OCI-LY3 (cell line): Measurements from ENCODE around the gene FTSJ1.

Source experiments
- CTCF ChIP-seq: fragments of 200-600, 300-600 bp; sonication (generic); IDR thresholded peaks from 2 replicates; pipeline ENCODE4 v1.5.1; 2014; ENCODE audit warnings: antibody characterized with exemption, low read length, low read depth
- EZH2phosphoT487 ChIP-seq: fragments of 200-600 bp; shearing (Covaris generic); IDR thresholded peaks from 2 replicates; pipeline ENCODE4 v1.6.1; 2018; ENCODE audit warnings: antibody characterized with exemption, mixed run types, low read depth

- TF ChIP-seq CTCF (no peak), EZH2phosphoT487 (no peak)
These were observed 11.4 kb downstream of the FTSJ1 start for GRCh38 chrX:48487362-48487798.
